Colonic mucosa (tissue), 4 donors: ENCODE results near the gene CHD6. TPM values are rescaled to one million over a fixed set of nuclear protein-coding genes. Genes with fewer than 3 reads are reported as not detected.

Source experiments
- DNase-seq: peaks from one replicate; pipeline ENCODE4 v3.0.0-alpha.2; 2020
- H3K27ac ChIP-seq: fragments of 200-600 bp; one replicate; pipeline ENCODE4 v1.8.0; 2021
- H3K27me3 ChIP-seq: fragments of 200-600 bp; one replicate; pipeline ENCODE4 v1.8.0; 2021
- H3K36me3 ChIP-seq: fragments of 200-600 bp; one replicate; pipeline ENCODE4 v1.8.0; 2021
- H3K4me1 ChIP-seq: fragments of 200-600 bp; one replicate; pipeline ENCODE4 v1.8.0; 2021; ENCODE audit warnings: mild to moderate bottlenecking
- H3K4me3 ChIP-seq: fragments of 200-600 bp; one replicate; pipeline ENCODE4 v1.8.0; 2021
- H3K9ac ChIP-seq, 2 donors: one replicate each; pipeline ENCODE4 v1.7.0; 2013; ENCODE audit warnings: control low read depth in 2 of 2, low read depth in 2 of 2, low read length in 2 of 2
- H3K9me3 ChIP-seq: fragments of 200-600 bp; one replicate; pipeline ENCODE4 v1.8.0; 2021
- CTCF ChIP-seq: fragments of 200-600 bp; IDR thresholded peaks from one replicate; pipeline ENCODE4 v1.8.0; 2022; ENCODE audit warnings: antibody characterized with exemption, mild to moderate bottlenecking
- intact Hi-C: fragments of 100-400 bp; cut with DNase I; formaldehyde crosslinking; loops from one replicate; pipeline ENCODE4 v1.14.1; 2022
- total RNA-seq, 2 donors: library from RNA; stranded (reverse); fragmentation: NEBNext Ultra II Directional in 1 of 2; extraction: Animal tissue kit (Norgen Biotek cat#: 25700) in 1 of 2; gene quantifications; one replicate each; pipeline ENCODE4 v1.2.1, GENCODE V29; 2021
- donor health status: healthy.
- donor health status: DM: no; HTN: no; CAD: no.
- donor health status: DM: no; HTN: no; CAD: no.

The CHD6 gene
- total RNA-seq, 2 donors from 2014 or later = 18.9 to 27.2 TPM

- Histone ChIP-seq H3K27me3 (no peaks in the 10 kb centered on the region), H3K4me1 (peaks cover 2% of the 10 kb centered on the region), H3K9ac (no peak overlapping the region), H3K9me3 (no peaks in the 10 kb centered on the region), H3K27ac (no peak overlapping the region), H3K36me3 (no peaks in the 10 kb centered on the region), H3K4me3 (no peak overlapping the region)
- no peak for DNase-seq
- intact Hi-C loops = no loop called here
- no peak for TF ChIP-seq CTCF
Observed at GRCh38 chr20:41654292-41654691, 36.1 kb upstream of the CHD6 start.

GRCh38 chr20:41650231-41650948 lies 32.2 kb upstream of the CHD6 start:
- Histone ChIP-seq H3K27ac (peak overlapping the region; percentile 47), H3K27me3 (no peaks in the 10 kb centered on the region)
- peak; percentile 75 for DNase-seq

GRCh38 chr20:41649489-41649888 lies 31.3 kb upstream of the CHD6 start:
- no peak for TF ChIP-seq CTCF
- H3K4me3 ChIP-seq = no peak overlapping the region
- H3K27me3 ChIP-seq = no peaks in the 10 kb centered on the region
- intact Hi-C loops = no loop called here
- no peaks in the 10 kb centered on the region for H3K9me3 ChIP-seq
- peaks cover 2% of the 10 kb centered on the region for H3K4me1 ChIP-seq
- H3K36me3 ChIP-seq = no peaks in the 10 kb centered on the region
- peak overlapping the region; percentile 47 for H3K27ac ChIP-seq
- H3K9ac ChIP-seq = no peak overlapping the region
- peak; percentile 26 for DNase-seq

More at GRCh38 chr20:41650231-41650948, 32.2 kb upstream of the CHD6 start:
- H3K9me3 ChIP-seq = no peaks in the 10 kb centered on the region
- H3K36me3 ChIP-seq = no peaks in the 10 kb centered on the region
- intact Hi-C loops = no loop called here
- H3K4me3 ChIP-seq = no peak overlapping the region
- TF ChIP-seq CTCF = no peak
- no peak overlapping the region for H3K9ac ChIP-seq
- H3K4me1 ChIP-seq = peaks cover 2% of the 10 kb centered on the region

GRCh38 chr20:41645372-41645771 lies 27.2 kb upstream of the CHD6 start:
- H3K27ac ChIP-seq = no peak overlapping the region
- H3K36me3 ChIP-seq = no peaks in the 10 kb centered on the region
- no peak overlapping the region for H3K4me3 ChIP-seq
- no peaks in the 10 kb centered on the region for H3K27me3 ChIP-seq
- DNase-seq = no peak
- no peaks in the 10 kb centered on the region for H3K9me3 ChIP-seq
- intact Hi-C loops = no loop called here
- H3K9ac ChIP-seq = no peak overlapping the region
- H3K4me1 ChIP-seq = no peaks in the 10 kb centered on the region
- no peak for TF ChIP-seq CTCF

GRCh38 chr20:41643504-41643938 lies 25.3 kb upstream of the CHD6 start:
- no peaks in the 10 kb centered on the region for H3K36me3 ChIP-seq
- H3K27me3 ChIP-seq = no peaks in the 10 kb centered on the region
- H3K27ac ChIP-seq = no peak overlapping the region
- no peak for TF ChIP-seq CTCF
- DNase-seq = peak; percentile 45
- H3K9ac ChIP-seq = no peak overlapping the region
- H3K4me3 ChIP-seq = no peak overlapping the region
- H3K9me3 ChIP-seq = no peaks in the 10 kb centered on the region
- H3K4me1 ChIP-seq = no peaks in the 10 kb centered on the region
- intact Hi-C loops = no loop called here
